ENCODE data around the gene FLRT2.

Gene FLRT2

DNA sequence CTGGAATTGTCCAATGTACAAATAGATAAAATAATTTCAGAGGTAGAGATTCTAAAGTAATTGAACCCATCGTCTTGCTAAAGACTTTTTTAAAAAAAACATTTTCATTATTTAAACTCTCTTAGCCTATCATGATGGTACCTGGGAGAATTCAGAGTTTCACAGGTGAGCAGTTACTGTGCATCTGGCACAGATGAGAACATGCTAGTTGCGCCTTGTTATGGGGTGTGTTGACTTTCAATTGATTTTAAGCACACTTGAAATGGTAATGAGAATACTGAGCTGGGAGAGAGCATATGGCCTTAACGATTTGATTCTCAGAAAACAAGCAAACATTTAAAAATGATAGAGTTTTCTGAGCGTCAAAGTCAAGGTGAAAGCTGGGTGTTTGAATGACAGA, 66.6 kb downstream of the FLRT2 start:
- DNase-seq (ENCODE audit: low read depth in 2 of 2): no peak

DNA sequence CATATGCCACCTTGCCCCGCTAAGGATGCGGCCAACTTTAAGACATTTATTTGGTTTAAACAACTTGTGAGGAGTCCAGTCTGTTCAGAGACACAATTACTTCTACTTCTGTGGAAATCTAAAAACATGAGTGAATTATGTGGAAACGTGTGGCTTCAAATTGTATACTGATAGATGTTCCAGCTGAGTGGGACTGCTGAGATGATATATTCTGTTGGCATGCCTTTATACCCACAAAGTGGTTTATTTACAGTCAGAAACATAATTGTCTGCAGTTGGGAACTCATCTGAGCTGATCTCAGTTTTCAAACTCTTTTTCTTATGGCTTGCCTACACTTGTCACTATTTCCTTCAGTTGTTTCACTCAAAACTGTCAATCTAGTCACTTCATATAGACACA, 67.8 kb downstream of the FLRT2 start:
- DNase-seq (ENCODE audit: low read depth in 2 of 2): no peak

DNA sequence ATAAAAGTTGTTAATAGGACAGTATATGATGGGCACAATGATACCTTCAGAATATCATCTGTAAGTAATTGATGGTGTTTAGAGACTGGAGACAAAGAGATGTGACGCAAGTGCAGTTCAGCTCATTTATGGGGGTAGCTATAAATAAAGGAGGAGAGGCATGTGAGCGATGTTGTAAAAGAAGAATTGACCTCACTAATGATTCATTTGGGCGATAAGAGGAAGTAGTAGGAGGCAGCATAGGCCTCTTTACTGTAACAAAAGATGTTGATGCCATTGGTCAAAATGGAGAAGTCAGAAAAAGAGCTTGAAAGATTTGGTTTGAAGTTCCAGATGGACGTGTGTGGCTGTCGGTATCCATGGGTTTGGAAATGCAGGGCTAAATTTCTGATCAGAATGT, 70.0 kb downstream of the FLRT2 start:
- no peak for DNase-seq (ENCODE audit: low read depth in 2 of 2)

DNA sequence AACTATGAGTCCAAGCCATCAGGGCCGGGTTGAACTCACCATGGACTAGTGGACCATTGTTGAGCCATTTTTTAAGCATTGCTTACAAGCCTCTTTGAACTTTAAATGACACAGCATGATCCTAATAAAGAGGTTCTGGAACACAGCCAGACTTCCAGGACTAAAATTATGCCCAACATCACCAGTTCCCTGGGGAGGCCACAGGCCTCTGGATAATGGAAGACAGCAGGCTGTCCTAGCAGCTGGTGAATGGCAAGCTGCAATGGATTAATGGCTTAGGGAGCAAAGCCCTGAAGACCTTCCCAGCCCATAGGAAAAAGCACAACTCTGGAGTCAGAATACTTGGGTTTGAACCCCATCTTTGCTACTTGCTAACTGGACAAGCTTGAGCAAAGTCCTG, 71.3 kb downstream of the FLRT2 start:
- no peak for DNase-seq (ENCODE audit: low read depth in 2 of 2)

- no peak for DNase-seq (ENCODE audit: low read depth in 2 of 2)
Observed at GRCh38 chr14:85601690-85602089, 71.7 kb downstream of the FLRT2 start.

DNA sequence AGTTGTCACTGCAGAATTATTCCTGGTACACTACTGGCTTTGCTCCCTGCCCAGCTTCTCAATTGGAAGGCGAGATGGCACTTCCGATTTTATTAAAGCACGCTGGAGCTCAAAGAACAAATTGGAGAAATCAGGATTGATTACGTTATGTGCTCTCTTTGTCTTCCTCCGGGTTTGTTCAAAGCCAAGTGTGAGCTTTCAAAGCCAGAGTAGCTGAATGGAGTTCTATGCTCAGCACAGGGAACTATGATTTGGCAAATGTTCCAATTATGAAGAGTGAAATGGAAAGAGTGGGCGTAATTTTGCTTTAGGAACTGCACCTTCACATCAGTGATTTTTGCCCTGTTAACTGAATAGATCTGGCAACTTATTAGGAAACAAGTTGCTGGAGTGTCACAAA, 72.4 kb downstream of the FLRT2 start:
- no peak for DNase-seq (ENCODE audit: low read depth in 2 of 2)

- no peak for DNase-seq (ENCODE audit: low read depth in 2 of 2)
Observed at GRCh38 chr14:85604021-85604420, 74.1 kb downstream of the FLRT2 start.

DNA sequence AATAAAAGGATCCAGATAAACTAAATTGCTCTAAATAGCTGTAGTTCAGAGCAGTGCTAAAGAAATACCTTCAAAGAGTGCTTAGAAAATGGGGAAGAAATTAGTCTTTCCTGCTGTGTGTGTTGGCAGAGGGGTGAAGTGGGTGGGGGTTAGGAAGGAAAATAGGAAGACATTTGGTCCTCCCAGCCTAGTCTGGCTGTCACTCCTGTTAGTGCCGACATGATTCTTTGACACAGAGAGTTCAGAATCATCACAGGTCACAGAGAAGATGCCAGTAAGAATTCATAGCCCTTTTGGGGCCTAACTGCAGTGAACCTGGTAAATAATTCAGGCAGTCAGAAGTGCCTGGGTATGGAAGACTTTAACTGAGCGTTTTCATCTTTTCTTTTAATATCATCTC, 74.8 kb downstream of the FLRT2 start:
- no peak for DNase-seq (ENCODE audit: low read depth in 2 of 2)

DNA sequence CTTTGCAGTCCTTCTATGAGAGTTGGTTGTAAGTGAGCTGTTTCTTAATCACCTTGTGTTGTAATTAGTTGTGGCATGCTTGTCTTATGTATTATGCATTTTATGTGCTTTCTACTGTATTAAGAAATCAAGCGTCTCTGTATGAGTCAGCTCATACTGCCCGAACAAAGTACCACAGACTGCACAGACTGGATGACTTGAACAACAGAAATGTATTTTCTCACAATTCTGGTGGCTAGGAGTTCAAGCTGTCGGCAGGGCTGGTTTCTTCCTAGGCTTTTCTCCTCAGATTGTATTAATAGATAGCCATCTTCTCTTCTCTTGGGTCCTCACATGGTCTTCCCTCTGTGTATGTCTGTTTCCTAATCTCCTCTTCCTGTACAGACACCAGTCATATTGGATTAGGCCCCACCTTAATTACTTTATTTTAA, 77.7 kb downstream of the FLRT2 start:
- DNase-seq (ENCODE audit: low read depth in 2 of 2): no peak

GRCh38 chr14:85613496-85613895, 83.6 kb downstream of the FLRT2 start:
- no peak for DNase-seq (ENCODE audit: low read depth in 2 of 2)

DNA sequence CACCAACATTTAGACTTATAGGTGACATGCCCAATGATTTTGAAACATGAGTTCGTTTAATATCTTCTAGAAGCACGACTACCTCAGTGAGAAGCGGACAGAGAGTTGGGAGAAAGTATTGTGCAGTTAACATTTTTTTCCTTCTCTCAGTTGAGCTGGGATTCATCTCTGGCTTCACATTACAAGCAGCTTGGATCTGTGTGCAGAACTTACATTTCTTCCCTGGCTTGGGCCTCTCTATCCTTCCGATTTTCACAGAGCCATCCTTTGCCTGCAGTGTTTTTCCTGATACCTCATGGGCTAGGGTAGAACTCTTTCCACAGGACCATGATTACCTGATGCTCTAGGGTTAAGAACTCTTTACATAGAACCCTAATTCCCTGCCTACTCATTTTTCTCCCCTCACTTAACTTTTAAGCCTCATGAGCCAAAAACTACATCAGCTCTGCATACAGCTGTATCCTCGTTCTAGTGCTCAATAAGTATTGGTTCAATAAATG, 86.5 kb downstream of the FLRT2 start:
- no peak for DNase-seq (ENCODE audit: low read depth in 2 of 2)

DNA sequence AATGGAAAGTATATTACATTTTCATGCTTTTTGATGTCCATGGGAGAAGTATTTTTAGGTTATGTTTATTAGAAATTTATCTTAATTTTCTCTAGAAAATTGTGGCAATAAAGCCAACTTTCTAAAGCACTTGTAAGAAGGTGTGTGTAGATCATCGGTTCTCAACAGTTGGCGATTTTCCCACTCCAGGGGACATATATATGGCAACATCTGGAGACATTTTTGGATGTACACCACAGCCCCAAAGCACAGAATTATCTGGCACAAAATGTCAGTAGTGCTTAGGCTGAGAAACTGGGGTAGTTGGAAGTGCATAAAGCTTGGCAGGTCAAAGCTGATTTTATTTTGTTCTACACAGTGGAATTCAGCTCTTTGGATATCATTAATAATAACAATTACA, 86.9 kb downstream of the FLRT2 start:
- no peak for DNase-seq (ENCODE audit: low read depth in 2 of 2)

- DNase-seq (ENCODE audit: low read depth in 2 of 2): no peak
Observed at GRCh38 chr14:85617791-85618190, 87.8 kb downstream of the FLRT2 start.

DNA sequence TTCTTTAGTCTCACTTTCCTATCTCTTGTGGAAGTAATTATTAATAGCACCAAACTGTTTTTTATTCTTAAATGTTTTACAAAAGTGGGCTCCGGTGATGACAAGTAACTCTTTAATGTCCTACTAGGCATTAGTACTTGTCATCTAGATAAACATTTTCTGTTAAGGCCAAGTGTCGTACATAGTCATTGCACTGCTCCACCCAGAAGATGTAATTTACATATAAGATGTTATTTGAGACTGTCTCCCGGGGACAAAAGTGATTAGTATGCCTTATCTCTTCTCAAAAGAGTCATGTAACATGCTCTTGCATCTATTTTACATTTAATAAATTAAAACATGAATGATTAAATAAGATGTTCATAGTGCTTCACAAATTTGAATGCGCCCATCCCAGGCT, 88.4 kb downstream of the FLRT2 start:
- no peak for DNase-seq (ENCODE audit: low read depth in 2 of 2)

GRCh38 chr14:85618978-85619377, 89.0 kb downstream of the FLRT2 start:
- DNase-seq (ENCODE audit: low read depth in 2 of 2): no peak

GRCh38 chr14:85619851-85620250, 89.9 kb downstream of the FLRT2 start:
- DNase-seq (ENCODE audit: low read depth in 2 of 2): no peak

DNA sequence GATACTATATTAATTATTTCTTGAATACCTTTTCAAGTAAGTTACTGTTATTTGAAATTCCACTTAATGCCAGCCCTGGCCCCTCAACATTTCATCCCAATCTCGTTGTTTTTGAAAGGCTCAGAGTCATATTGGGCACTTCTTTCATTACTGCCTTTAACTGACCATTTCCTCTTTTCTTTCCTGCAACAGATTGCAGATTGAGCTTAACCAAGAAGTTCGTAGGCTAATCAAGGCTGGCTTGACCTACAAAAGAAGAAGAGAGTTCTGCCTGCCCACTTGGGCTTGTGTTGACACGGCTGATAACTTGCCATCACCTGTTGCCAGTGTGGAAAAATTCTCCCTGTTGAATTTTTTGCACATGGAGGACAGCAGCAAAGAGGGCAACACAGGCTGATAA, 91.0 kb downstream of the FLRT2 start:
- DNase-seq (ENCODE audit: low read depth in 2 of 2): no peak

- DNase-seq (ENCODE audit: low read depth in 2 of 2): no peak
Observed at GRCh38 chr14:85622106-85622505, 92.2 kb downstream of the FLRT2 start.

DNA sequence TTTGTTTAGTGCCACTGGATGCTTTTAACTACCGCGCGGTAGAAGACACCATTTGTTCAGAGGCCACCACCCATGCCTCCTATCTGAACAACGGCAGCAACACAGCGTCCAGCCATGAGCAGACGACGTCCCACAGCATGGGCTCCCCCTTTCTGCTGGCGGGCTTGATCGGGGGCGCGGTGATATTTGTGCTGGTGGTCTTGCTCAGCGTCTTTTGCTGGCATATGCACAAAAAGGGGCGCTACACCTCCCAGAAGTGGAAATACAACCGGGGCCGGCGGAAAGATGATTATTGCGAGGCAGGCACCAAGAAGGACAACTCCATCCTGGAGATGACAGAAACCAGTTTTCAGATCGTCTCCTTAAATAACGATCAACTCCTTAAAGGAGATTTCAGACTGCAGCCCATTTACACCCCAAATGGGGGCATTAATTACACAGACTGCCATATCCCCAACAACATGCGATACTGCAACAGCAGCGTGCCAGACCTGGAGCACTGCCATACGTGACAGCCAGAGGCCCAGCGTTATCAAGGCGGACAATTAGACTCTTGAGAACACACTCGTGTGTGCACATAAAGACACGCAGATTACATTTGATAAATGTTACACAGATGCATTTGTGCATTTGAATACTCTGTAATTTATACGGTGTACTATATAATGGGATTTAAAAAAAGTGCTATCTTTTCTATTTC, 93.2 kb downstream of the FLRT2 start:
- DNase-seq (ENCODE audit: low read depth in 2 of 2): no peak

DNA sequence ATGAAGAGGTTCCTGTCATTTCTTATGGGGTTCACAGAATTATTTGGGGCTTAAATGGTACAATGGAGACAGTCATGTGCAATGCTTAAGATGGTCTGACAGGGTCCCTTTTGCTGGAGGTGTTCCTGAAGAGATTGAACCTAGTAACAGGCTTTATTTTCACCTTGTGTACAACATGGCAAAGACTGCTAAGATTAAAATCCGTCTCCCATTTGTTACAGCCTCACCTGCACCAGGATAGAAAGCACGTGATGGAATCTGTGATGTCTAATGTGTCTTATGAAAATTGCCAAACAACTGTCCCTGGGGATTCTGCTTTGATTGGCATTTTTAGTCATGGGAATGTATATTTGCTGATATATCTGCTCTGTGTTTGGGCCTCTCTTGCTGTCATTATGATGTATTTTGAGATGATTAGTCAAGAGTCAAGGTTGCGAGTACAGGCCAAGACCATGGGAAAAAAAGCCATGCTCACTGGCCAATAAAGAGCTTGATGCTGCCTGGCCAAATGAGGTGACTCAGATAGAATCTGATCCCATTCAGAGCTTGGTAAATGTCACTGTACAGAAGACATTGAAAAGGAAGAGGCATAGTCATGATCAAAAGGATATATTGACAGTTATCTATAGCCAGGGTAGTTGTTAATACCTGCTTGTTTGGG, 96.1 kb downstream of the FLRT2 start:
- DNase-seq (ENCODE audit: low read depth in 2 of 2): no peak

GRCh38 chr14:85634205-85634604, 104.3 kb downstream of the FLRT2 start:
- no peak for DNase-seq (ENCODE audit: low read depth in 2 of 2)

- DNase-seq (ENCODE audit: low read depth in 2 of 2): no peak
Observed at GRCh38 chr14:85644211-85644610, 114.3 kb downstream of the FLRT2 start.

- no peak for DNase-seq (ENCODE audit: low read depth in 2 of 2)
Observed at GRCh38 chr14:85653029-85653428, 123.1 kb downstream of the FLRT2 start.

Measured in stimulated activated CD4-positive, alpha-beta T cell treated with anti-CD3 and anti-CD28 coated beads, Interleukin-1b, Interleukin-23, amount 100 ng/mL, for 1 hour (primary cell).